IPS-18a (cell line): Measurements from ENCODE around the gene ZNF629.

Experiments used
- H3K27ac ChIP-seq: one replicate; pipeline ENCODE4 v1.5.1; 2013; ENCODE audit warnings: low read length
- H3K27me3 ChIP-seq: one replicate; pipeline ENCODE4 v1.6.1; 2013; ENCODE audit warnings: mild to moderate bottlenecking, low read length; ENCODE audit not compliant: control insufficient read depth, insufficient read depth
- H3K36me3 ChIP-seq: one replicate; pipeline ENCODE4 v1.6.1; 2013; ENCODE audit warnings: low read depth, low read length; ENCODE audit not compliant: control insufficient read depth
- H3K4me1 ChIP-seq: one replicate; pipeline ENCODE4 v1.6.1; 2013; ENCODE audit warnings: low read depth, low read length; ENCODE audit not compliant: control insufficient read depth
- H3K4me3 ChIP-seq: one replicate; pipeline ENCODE4 v1.5.1; 2013; ENCODE audit warnings: low read length
- H3K9ac ChIP-seq: one replicate; pipeline ENCODE4 v1.6.1; 2013; ENCODE audit warnings: mild to moderate bottlenecking, low read length, moderate library complexity
- H3K9me3 ChIP-seq: one replicate; pipeline ENCODE4 v1.6.1; 2013; ENCODE audit warnings: low read depth, low read length; ENCODE audit not compliant: control insufficient read depth

The ZNF629 gene

GRCh38 chr16:30808146-30808545 is 21.1 kb upstream of the ZNF629 start:
- peaks cover 6% of the 10 kb centered on the region for H3K4me1 ChIP-seq
- H3K36me3 ChIP-seq, result no peaks in the 10 kb centered on the region
- H3K27me3 ChIP-seq, result peaks cover 46% of the 10 kb centered on the region
- no peak overlapping the region for H3K27ac ChIP-seq
- H3K9ac ChIP-seq, result no peak overlapping the region
- no peak overlapping the region for H3K4me3 ChIP-seq
- no peaks in the 10 kb centered on the region for H3K9me3 ChIP-seq

- Histone ChIP-seq H3K27me3 (peaks cover 51% of the 10 kb centered on the region), H3K4me3 (peak overlapping the region; percentile 85), H3K27ac (no peak overlapping the region), H3K9ac (peak overlapping the region; percentile 72), H3K36me3 (no peaks in the 10 kb centered on the region), H3K4me1 (peaks cover 6% of the 10 kb centered on the region), H3K9me3 (no peaks in the 10 kb centered on the region)
These were observed 18.6 kb upstream of the ZNF629 start for GRCh38 chr16:30805370-30806169.

- Histone ChIP-seq H3K9ac (peak overlapping the region; percentile 72), H3K9me3 (no peaks in the 10 kb centered on the region), H3K4me1 (peaks cover 6% of the 10 kb centered on the region), H3K4me3 (peak overlapping the region; percentile 85), H3K27me3 (peaks cover 51% of the 10 kb centered on the region), H3K36me3 (no peaks in the 10 kb centered on the region), H3K27ac (no peak overlapping the region)
These were observed 18.0 kb upstream of the ZNF629 start for GRCh38 chr16:30805056-30805369.

- H3K27me3 ChIP-seq, result peaks cover 42% of the 10 kb centered on the region
- H3K36me3 ChIP-seq, result no peaks in the 10 kb centered on the region
- H3K9ac ChIP-seq, result no peak overlapping the region
- no peaks in the 10 kb centered on the region for H3K9me3 ChIP-seq
- no peak overlapping the region for H3K4me3 ChIP-seq
- H3K27ac ChIP-seq, result no peak overlapping the region
- H3K4me1 ChIP-seq, result peaks cover 6% of the 10 kb centered on the region
These were observed 15.9 kb upstream of the ZNF629 start for GRCh38 chr16:30802936-30803335.

- no peaks in the 10 kb centered on the region for H3K4me1 ChIP-seq
- no peak overlapping the region for H3K27ac ChIP-seq
- no peak overlapping the region for H3K4me3 ChIP-seq
- H3K9ac ChIP-seq, result no peak overlapping the region
- H3K9me3 ChIP-seq, result no peaks in the 10 kb centered on the region
- peaks cover 7% of the 10 kb centered on the region for H3K27me3 ChIP-seq
- no peaks in the 10 kb centered on the region for H3K36me3 ChIP-seq
These were observed 10.8 kb upstream of the ZNF629 start for GRCh38 chr16:30797670-30798309.

GRCh38 chr16:30794634-30795033 is 7.6 kb upstream of the ZNF629 start:
- Histone ChIP-seq H3K36me3 (no peaks in the 10 kb centered on the region), H3K27me3 (no peaks in the 10 kb centered on the region), H3K4me3 (no peak overlapping the region), H3K4me1 (no peaks in the 10 kb centered on the region), H3K9me3 (no peaks in the 10 kb centered on the region), H3K27ac (no peak overlapping the region), H3K9ac (no peak overlapping the region)

GRCh38 chr16:30793508-30794069 is 6.6 kb upstream of the ZNF629 start:
- Histone ChIP-seq H3K27me3 (no peaks in the 10 kb centered on the region), H3K9ac (no peak overlapping the region)

GRCh38 chr16:30787613-30788378 is 791 bp upstream of the ZNF629 start:
- H3K27ac ChIP-seq, result no peak overlapping the region
- H3K27me3 ChIP-seq, result no peaks in the 10 kb centered on the region
- H3K4me1 ChIP-seq, result peaks cover 5% of the 10 kb centered on the region
- H3K9me3 ChIP-seq, result no peaks in the 10 kb centered on the region
- peaks cover 12% of the 10 kb centered on the region for H3K36me3 ChIP-seq
- H3K9ac ChIP-seq, result peak overlapping the region; percentile 69
- H3K4me3 ChIP-seq, result peak overlapping the region; percentile 78

More at GRCh38 chr16:30793508-30794069, 6.6 kb upstream of the ZNF629 start:
- Histone ChIP-seq H3K27ac (no peak overlapping the region), H3K4me3 (no peak overlapping the region), H3K36me3 (no peaks in the 10 kb centered on the region), H3K9me3 (no peaks in the 10 kb centered on the region), H3K4me1 (no peaks in the 10 kb centered on the region)

GRCh38 chr16:30786115-30786935 is 680 bp downstream of the ZNF629 start:
- H3K9me3 ChIP-seq, result no peaks in the 10 kb centered on the region
- peak overlapping the region; percentile 69 for H3K9ac ChIP-seq
- H3K27me3 ChIP-seq, result no peaks in the 10 kb centered on the region
- peaks cover 5% of the 10 kb centered on the region for H3K4me1 ChIP-seq
- no peak overlapping the region for H3K27ac ChIP-seq
- H3K4me3 ChIP-seq, result peak overlapping the region; percentile 78
- peaks cover 23% of the 10 kb centered on the region for H3K36me3 ChIP-seq

- Histone ChIP-seq H3K4me3 (peak overlapping the region; percentile 78), H3K9me3 (no peaks in the 10 kb centered on the region), H3K4me1 (peaks cover 5% of the 10 kb centered on the region), H3K27me3 (no peaks in the 10 kb centered on the region), H3K36me3 (peaks cover 23% of the 10 kb centered on the region), H3K9ac (peak overlapping the region; percentile 58), H3K27ac (no peak overlapping the region)
These were observed 1.6 kb downstream of the ZNF629 start for GRCh38 chr16:30785126-30786106.
